Neural cell (in vitro differentiated cells): ENCODE measurements around the gene TMEM184B. TPM values are rescaled to one million over a fixed set of nuclear protein-coding genes. Genes with fewer than 3 reads are reported as not detected.

Experiments
- H2AFZ ChIP-seq: fragments of 200-600, 300-800 bp; sonication (generic), shearing (Covaris generic); 2 replicates; pipeline ENCODE4 v1.6.0; 2014; ENCODE audit warnings: low read depth, mild to moderate bottlenecking, antibody characterized with exemption, low read length, moderate library complexity
- H3F3A ChIP-seq: fragments of 200-600 bp; shearing (Covaris generic); 2 replicates; pipeline ENCODE4 v1.6.1; 2016; ENCODE audit warnings: mild to moderate bottlenecking, moderate library complexity, mixed read lengths, antibody characterized with exemption, low read length; ENCODE audit not compliant: insufficient read depth, poor library complexity, severe bottlenecking
- H3K27ac ChIP-seq: fragments of 200-600, 300-800 bp; sonication (generic), shearing (Covaris generic); 2 replicates; pipeline ENCODE4 v1.5.1; 2014; ENCODE audit warnings: mild to moderate bottlenecking, low read length, moderate library complexity
- H3K27me3 ChIP-seq: fragments of 300-800, 200-600 bp; sonication (generic), shearing (Covaris generic); 2 replicates; pipeline ENCODE4 v1.6.0; 2014; ENCODE audit warnings: mild to moderate bottlenecking, low read depth, low read length, moderate library complexity; ENCODE audit not compliant: insufficient read depth
- H3K36me3 ChIP-seq: fragments of 300-800, 200-600 bp; sonication (generic), shearing (Covaris generic); 2 replicates; pipeline ENCODE4 v1.5.1; 2014; ENCODE audit warnings: mild to moderate bottlenecking, antibody characterized with exemption, low read length, moderate library complexity; ENCODE audit not compliant: insufficient read depth
- H3K4me2 ChIP-seq: fragments of 300-800, 200-600 bp; sonication (generic), shearing (Covaris generic); 2 replicates; pipeline ENCODE4 v1.6.0; 2014; ENCODE audit warnings: mild to moderate bottlenecking, low read length
- H3K4me3 ChIP-seq: fragments of 300-800, 200-600 bp; sonication (generic), shearing (Covaris generic); 2 replicates; pipeline ENCODE4 v1.5.1; 2014; ENCODE audit warnings: mild to moderate bottlenecking, low read length, moderate library complexity
- H3K79me2 ChIP-seq: fragments of 200-600 bp; shearing (Covaris generic); replicated peaks from 2 replicates; pipeline ENCODE4 v1.6.0; 2014; ENCODE audit warnings: mild to moderate bottlenecking, low read length, moderate library complexity; ENCODE audit not compliant: insufficient read depth
- H3K9ac ChIP-seq: fragments of 300-800, 200-600 bp; sonication (generic), shearing (Covaris generic); 2 replicates; pipeline ENCODE4 v1.6.1; 2016; ENCODE audit warnings: mild to moderate bottlenecking, low read length, mixed read lengths
- H3K9me2 ChIP-seq: fragments of 200-600 bp; shearing (Covaris generic); 2 replicates; pipeline ENCODE4 v1.6.1; 2016; ENCODE audit warnings: mild to moderate bottlenecking, low read length, mixed read lengths; ENCODE audit not compliant: insufficient read depth
- H3K9me3 ChIP-seq: fragments of 200-600, 300-800 bp; sonication (generic), shearing (Covaris generic); 2 replicates; pipeline ENCODE4 v1.6.1; 2016; ENCODE audit warnings: mild to moderate bottlenecking, mixed run types, low read length, moderate library complexity, mixed read lengths
- H4K20me1 ChIP-seq: fragments of 200-600 bp; shearing (Covaris generic); 2 replicates; pipeline ENCODE4 v1.6.1; 2016; ENCODE audit warnings: mild to moderate bottlenecking, mixed run types; ENCODE audit not compliant: insufficient read depth
- CTCF ChIP-seq: fragments of 450-650 bp; IDR thresholded peaks from 2 replicates; pipeline ENCODE4 v1.5.1; 2014; ENCODE audit warnings: antibody characterized with exemption, mild to moderate bottlenecking, moderate library complexity; ENCODE audit not compliant: poor library complexity, severe bottlenecking
- EP300 ChIP-seq: fragments of 450-650 bp; conservative IDR thresholded peaks from 2 replicates; pipeline ENCODE4 v1.6.1; 2014; ENCODE audit warnings: antibody characterized with exemption, mild to moderate bottlenecking, moderate library complexity; ENCODE audit not compliant: poor library complexity, severe bottlenecking
- EZH2 ChIP-seq: fragments of 200-600, 300-800 bp; shearing (Covaris generic), sonication (generic); IDR thresholded peaks from 2 replicates; pipeline ENCODE4 v1.6.1; 2014; ENCODE audit warnings: antibody characterized with exemption, low read length, borderline replicate concordance, mild to moderate bottlenecking; ENCODE audit not compliant: insufficient read depth, poor library complexity, severe bottlenecking
- MXI1 ChIP-seq: fragments of 450-650 bp; conservative IDR thresholded peaks from 2 replicates; pipeline ENCODE4 v1.6.1; 2014; ENCODE audit warnings: antibody characterized with exemption, mild to moderate bottlenecking; ENCODE audit not compliant: poor library complexity, severe bottlenecking
- POLR2AphosphoS5 ChIP-seq: IDR thresholded peaks from 2 replicates; pipeline ENCODE4 v1.6.1; 2012
- RAD21 ChIP-seq: fragments of 450-650 bp; conservative IDR thresholded peaks from 2 replicates; pipeline ENCODE4 v1.6.1; 2014; ENCODE audit warnings: antibody characterized with exemption, mild to moderate bottlenecking, moderate library complexity
- REST ChIP-seq: IDR thresholded peaks from 2 replicates; pipeline ENCODE4 v1.6.1; 2012; ENCODE audit warnings: borderline replicate concordance
- SMC3 ChIP-seq: fragments of 450-650 bp; conservative IDR thresholded peaks from 2 replicates; pipeline ENCODE4 v1.6.1; 2014; ENCODE audit warnings: antibody characterized with exemption, mild to moderate bottlenecking, moderate library complexity; ENCODE audit not compliant: poor library complexity
- TAF1 ChIP-seq: IDR thresholded peaks from 2 replicates; pipeline ENCODE4 v1.6.1; 2012; ENCODE audit warnings: low read depth
- polyA plus RNA-seq: library from polyadenylated mRNA; depleted of rRNA; stranded (reverse); fragments of >200 nt; gene quantifications from 2 replicates; pipeline ENCODE4 v1.2.3, GENCODE V29; 2014

Gene TMEM184B
- polyA plus RNA-seq, 1 donor from 2014 or later, result 19.7 TPM

- Histone ChIP-seq H3K9me3 (no peaks in the 10 kb centered on the region), H2AFZ (no peak overlapping the region), H3K27me3 (no peaks in the 10 kb centered on the region), H3F3A (no peaks in the 10 kb centered on the region), H3K79me2 (no peaks in the 10 kb centered on the region), H3K9me2 (no peaks in the 10 kb centered on the region), H3K4me3 (no peak overlapping the region), H3K9ac (no peak overlapping the region), H3K4me2 (no peak overlapping the region), H4K20me1 (no peaks in the 10 kb centered on the region), H3K27ac (no peak overlapping the region), H3K36me3 (no peaks in the 10 kb centered on the region)
- no peak for TF ChIP-seq MXI1
- no peak for TF ChIP-seq TAF1
- TF ChIP-seq EP300, result no peak
- TF ChIP-seq POLR2AphosphoS5, result no peak
- no peak for TF ChIP-seq SMC3
- no peak for TF ChIP-seq REST
- TF ChIP-seq RAD21, result no peak
- no peak for TF ChIP-seq EZH2
- no peak for TF ChIP-seq CTCF
Observed at GRCh38 chr22:38249803-38250642, 22.8 kb downstream of the TMEM184B start.

- no peaks in the 10 kb centered on the region for H4K20me1 ChIP-seq
- H3K4me2 ChIP-seq, result no peak overlapping the region
- no peak overlapping the region for H3K4me3 ChIP-seq
- no peak overlapping the region for H2AFZ ChIP-seq
- no peaks in the 10 kb centered on the region for H3K79me2 ChIP-seq
- no peaks in the 10 kb centered on the region for H3F3A ChIP-seq
- no peaks in the 10 kb centered on the region for H3K27me3 ChIP-seq
- H3K9ac ChIP-seq, result no peak overlapping the region
- H3K27ac ChIP-seq, result no peak overlapping the region
- TF ChIP-seq MXI1, result no peak
- no peak for TF ChIP-seq EZH2
- TF ChIP-seq TAF1, result no peak
- no peak for TF ChIP-seq RAD21
- TF ChIP-seq POLR2AphosphoS5, result no peak
- TF ChIP-seq REST, result no peak
- no peak for TF ChIP-seq CTCF
- no peak for TF ChIP-seq SMC3
- TF ChIP-seq EP300, result no peak
- H3K9me2 ChIP-seq, result no peaks in the 10 kb centered on the region
- H3K9me3 ChIP-seq, result no peaks in the 10 kb centered on the region
- no peaks in the 10 kb centered on the region for H3K36me3 ChIP-seq
Observed at GRCh38 chr22:38249301-38249700, 23.5 kb downstream of the TMEM184B start.
